Lung microvascular endothelial cell (primary cell): ENCODE results near the gene LCLAT1. TPM values are rescaled to one million over a fixed set of nuclear protein-coding genes. Genes with fewer than 3 reads are reported as not detected.
"Not testable (repeated sequence)": the region's sequence is repeated elsewhere in the genome, so short reads cannot be mapped to it uniquely, and the experiment has no call there.

Experiments used
- DNase-seq, 2 donors: peaks; one replicate each; pipeline versions ENCODE4 v3.0.0 to v3.0.0-alpha.2; 2010; ENCODE audit warnings: low read depth in 2 of 2
- total RNA-seq: library from RNA; depleted of rRNA; stranded (reverse); fragments of >200 nt; gene quantifications from 2 replicates; pipeline ENCODE4 v1.2.1, GENCODE V29; 2014

The LCLAT1 gene
- total RNA-seq, 1 donor from 2014 or later: 7.1 TPM

DNA sequence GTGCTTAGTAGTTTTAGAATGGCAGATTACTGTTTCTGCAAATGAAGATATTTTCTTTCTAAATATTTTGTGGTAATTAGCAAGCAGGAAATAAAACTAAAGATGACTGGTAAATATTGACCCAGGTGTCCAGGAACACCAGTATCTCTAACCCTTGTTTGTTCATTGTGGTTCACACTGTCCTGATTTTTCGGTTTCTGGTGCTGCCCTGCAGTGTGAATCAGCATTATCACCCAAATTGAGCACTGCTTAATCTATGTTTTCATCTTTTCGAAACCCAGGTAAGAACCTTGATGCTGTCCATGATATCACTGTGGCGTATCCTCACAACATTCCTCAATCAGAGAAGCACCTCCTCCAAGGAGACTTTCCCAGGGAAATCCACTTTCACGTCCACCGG, 192.8 kb downstream of the LCLAT1 start:
- DNase-seq: no peak

- DNase-seq: no peak
Measured at GRCh38 chr2:30641765-30642345, 194.8 kb downstream of the LCLAT1 start.

DNA sequence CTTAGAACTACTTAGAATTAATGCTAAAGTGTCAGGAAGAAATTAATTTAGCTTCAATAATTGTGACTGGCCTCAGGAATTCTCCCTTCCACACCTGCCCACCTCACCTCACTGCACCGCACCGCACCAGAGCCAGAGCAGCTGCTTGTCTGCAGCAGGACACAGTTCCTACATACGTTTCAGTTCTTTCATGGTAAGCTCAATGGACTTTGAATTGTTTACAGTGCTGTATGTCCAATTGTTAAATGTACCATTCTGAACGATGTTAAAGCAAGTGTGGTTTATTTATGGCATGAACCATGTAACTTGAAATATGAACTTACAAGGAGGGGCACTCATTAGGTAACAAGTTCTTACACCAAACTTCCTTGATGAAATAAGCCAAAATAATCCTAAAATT, 196.0 kb downstream of the LCLAT1 start:
- not testable (repeated sequence) for DNase-seq

GRCh38 chr2:30643674-30644073, 196.6 kb downstream of the LCLAT1 start:
- DNase-seq: no peak

- no peak for DNase-seq
Measured at GRCh38 chr2:30645081-30645744, 198.2 kb downstream of the LCLAT1 start.

DNA sequence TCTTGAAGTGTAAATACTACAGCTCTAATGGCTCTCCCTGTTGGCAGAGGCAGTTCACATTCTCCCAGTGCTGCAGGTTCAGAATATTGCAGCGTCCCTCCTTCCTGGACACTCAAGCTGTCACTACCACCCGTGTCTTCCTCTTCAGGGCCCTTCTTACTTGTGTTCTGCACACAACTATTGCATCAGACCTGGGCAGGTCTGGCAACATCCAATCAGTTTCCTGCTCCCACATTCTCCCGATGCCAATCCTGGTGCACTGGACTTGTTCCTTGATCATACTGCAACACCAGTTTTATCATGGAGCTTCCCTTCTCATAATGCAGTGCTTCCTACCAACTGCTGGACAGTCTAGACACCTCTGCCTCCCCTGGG, 198.7 kb downstream of the LCLAT1 start:
- no peak for DNase-seq

GRCh38 chr2:30647752-30648457, 200.9 kb downstream of the LCLAT1 start:
- no peak for DNase-seq

DNA sequence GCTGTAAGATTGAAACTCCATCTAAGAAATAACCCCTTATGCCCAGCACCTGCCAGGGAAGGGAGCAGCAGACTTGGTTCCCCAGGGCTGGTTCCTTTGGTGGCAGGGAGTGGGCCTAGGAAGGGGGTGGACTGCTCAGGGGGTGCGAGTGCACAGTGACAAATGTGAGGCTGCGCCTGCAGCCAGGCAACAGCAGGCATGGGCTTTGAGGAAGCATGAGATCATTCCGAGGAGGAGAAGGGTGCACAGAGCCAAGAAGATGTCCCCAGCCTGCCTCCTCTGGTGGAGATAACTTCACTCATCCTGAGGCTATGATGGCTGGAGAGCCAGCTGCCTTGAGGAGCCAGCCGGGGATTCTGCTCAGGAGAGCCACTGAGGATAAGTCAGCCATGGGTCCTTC, 202.2 kb downstream of the LCLAT1 start:
- DNase-seq: peak in 1 of 2 donors; percentile 10

DNA sequence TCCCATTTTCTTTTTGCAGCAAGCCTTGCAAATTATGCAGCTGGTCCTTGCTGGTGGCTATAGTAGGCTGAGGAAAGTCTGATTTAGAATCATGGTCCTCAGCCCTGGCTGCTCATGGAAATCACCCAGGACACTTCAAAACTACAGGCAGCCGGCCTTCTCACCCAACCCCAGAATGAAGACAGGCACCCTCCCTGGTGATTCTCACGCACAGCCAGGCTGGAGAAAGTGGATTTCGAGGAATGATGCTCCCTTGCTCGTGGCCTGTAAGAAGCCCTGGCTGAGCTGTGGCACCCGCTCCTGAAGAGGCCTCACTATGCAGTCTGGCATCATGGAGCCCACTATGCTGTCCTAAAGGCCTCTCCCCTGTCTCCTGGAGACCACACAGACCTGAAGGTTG, 202.8 kb downstream of the LCLAT1 start:
- DNase-seq: no peak

GRCh38 chr2:30652271-30652915, 205.3 kb downstream of the LCLAT1 start:
- DNase-seq: peak in 1 of 2 donors; percentile 25

DNA sequence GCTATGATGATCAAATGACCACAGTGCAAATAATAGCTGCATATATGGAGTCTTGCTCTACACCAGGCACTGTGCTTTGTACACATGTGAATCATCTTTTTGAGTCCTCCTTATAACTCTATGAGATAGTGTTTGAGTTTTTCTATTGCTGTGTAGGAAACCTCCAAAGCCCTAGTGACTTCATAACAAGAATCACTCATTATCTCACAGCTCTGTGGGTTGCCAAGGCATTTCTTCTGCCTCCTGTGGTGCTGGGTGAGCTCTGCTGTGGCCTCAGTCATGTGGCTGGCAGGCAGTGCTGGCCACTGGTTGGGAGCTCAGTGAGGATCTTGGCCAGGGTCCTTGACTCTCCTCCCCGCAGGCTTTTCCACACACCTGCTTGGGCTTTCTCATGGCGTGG, 206.8 kb downstream of the LCLAT1 start:
- no peak for DNase-seq

- DNase-seq: no peak
Measured at GRCh38 chr2:30654404-30654803, 207.4 kb downstream of the LCLAT1 start.

- no peak for DNase-seq
Measured at GRCh38 chr2:30655211-30655610, 208.2 kb downstream of the LCLAT1 start.

- no peak for DNase-seq
Measured at GRCh38 chr2:30655660-30656059, 208.6 kb downstream of the LCLAT1 start.

- peak in 1 of 2 donors; percentile 31 for DNase-seq
Measured at GRCh38 chr2:30656079-30656478, 209.0 kb downstream of the LCLAT1 start.

- DNase-seq: no peak
Measured at GRCh38 chr2:30661173-30662107, 214.4 kb downstream of the LCLAT1 start.

DNA sequence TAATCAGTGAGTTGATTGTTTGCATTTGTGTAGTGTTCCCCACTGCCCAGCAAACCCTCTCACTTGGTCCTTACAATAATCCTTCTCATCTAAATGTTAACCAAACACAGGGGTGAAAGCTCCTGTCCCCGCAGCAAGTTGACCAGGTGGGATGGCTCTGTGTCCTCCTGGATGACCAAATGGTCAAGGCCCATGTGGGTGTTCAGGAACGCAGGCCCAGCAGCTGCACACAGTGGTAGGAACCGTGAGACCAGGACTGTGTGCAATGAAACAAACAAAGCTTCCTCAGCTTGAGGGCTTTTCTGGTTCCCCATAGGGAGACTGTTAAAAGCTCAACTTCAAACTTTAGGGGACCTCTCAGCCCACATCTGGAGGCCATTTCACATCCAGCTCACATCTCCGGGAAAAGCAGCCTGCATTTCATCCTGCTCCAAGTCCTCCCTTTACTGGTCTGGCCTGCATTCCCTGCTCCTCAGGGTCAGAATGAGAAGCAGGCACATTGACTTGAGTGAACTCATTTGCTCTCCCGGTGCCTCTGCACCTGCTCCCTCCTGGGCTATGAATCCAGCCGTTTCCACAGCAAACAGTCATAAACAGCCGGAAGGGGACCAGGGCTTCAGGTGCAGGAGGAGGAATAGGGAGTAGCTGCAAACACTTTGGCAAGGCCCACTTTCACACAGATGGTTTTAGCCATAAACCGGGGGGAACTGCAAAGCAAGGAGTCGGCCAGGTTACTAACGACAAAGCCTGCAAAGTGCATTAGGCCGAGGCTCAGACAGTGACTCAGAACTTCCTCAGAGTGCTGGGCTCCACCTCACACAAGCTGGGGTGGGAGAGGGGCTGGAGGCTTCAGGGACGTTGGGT, 215.5 kb downstream of the LCLAT1 start:
- DNase-seq: peak in 1 of 2 donors; percentile 71

DNA sequence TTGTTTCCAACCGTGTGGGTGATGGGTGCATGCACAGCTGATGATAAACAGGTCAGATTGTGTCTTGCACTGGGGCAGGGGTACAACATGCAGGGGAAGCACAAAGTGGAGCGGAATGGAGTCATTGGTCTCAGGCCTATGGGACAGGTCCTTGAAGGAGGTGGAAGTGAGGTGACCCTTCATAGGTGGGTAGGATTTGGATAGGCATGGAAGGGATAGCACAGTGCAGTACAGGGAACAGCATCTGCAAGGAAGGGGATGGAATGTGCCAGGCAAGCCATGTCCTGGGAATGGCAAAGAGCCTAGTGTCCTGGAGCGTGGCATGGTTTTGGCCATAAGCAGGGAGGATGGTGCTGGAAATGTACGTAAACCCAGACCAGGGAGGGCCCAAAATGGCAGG, 216.3 kb downstream of the LCLAT1 start:
- no peak for DNase-seq

DNA sequence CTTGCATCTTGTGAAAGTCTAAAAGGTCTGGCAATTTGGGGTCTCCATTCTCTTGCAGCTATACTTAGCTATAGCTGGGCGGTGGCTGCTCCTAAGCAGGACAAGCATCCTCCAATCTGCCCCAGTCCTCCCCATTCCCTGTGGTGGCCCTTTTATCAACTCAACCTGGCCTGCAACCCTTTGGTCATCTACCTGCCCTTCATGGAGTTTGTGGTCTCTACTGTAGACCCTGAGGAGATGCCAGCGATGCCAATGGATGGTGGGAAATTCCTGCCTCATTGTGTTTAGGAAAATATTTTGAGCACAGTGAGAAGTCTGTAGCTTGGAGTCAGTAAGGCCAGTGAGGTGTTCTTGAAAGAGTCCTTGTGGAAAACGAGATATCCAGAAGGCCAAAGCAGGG, 216.8 kb downstream of the LCLAT1 start:
- no peak for DNase-seq

DNA sequence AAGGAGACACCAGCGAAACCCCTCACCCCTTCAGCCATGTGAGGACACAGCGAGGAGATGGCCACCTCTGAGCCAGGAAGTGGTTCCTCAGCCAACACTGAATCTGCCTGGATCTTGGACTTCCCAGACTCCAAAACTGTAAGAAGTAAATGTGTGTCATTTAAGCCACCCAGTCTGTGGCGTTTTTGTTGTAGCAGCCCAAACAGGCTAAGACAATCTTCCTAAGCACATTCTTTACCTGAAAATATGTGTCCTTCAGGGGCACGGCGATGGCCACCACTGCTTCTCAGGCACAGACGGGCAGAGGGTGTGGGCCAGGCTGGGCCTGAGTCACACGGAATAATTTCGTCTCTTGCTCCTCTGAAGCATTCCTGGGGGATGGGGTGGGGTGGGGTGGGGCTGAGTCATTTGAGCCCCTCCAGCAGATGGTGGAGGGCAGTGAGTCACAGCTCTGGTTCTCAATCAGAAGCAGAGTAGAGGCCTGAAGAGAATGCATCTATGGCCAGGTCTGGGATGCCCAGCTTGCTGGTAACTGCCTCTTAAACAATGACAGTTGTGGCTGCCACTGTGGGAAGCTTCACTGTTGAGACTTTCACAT, 217.8 kb downstream of the LCLAT1 start:
- peak in 1 of 2 donors; percentile 93 for DNase-seq
